ENCODE data around the gene MYO1B. TPM values are rescaled to one million over a fixed set of nuclear protein-coding genes. Genes with fewer than 3 reads are reported as not detected.

The MYO1B gene
- total and polyA plus RNA-seq, 2 experiments from 2014 or later, result 26.4 to 70.6 TPM

GRCh38 chr2:191252699-191253098 lies 7.5 kb downstream of the MYO1B start (continued):
- no peak for TF ChIP-seq REST (IDR thresholded peaks at IDR 0.05; ENCODE audit: unreplicated experiment)
- no peak for TF ChIP-seq CREB1 (CRISPR knock-in tag; IDR thresholded peaks at IDR 0.05; ENCODE audit: low read depth)

GRCh38 chr2:191253476-191253875 lies 8.3 kb downstream of the MYO1B start:
- H3F3A ChIP-seq (replicated peaks; ENCODE audit: low read depth), result no peaks in the 10 kb centered on the region
- Mint-ChIP-seq H3K4me3 (no peak overlapping the region), H3K9me3 (no peaks in the 10 kb centered on the region), H3K27ac (no peak overlapping the region), H3K36me3 (ENCODE audit: low read depth) (no peaks in the 10 kb centered on the region), H3K4me1 (peaks cover 68% of the 10 kb centered on the region), H3K27me3 (ENCODE audit: insufficient read depth, low read depth, poor library complexity) (peaks cover 2% of the 10 kb centered on the region)
- peaks cover 100% of the 10 kb centered on the region for H3K79me2 ChIP-seq (replicated peaks; ENCODE audit: insufficient read depth)
- ATAC-seq, result no peak
- DNase-seq (ENCODE audit: low spot score), result no peak
- H3K36me3 ChIP-seq (ENCODE audit: insufficient read depth), result no peaks in the 10 kb centered on the region
- H4K20me1 ChIP-seq (replicated peaks; ENCODE audit: insufficient read depth), result peaks cover 66% of the 10 kb centered on the region
- H3K27me3 ChIP-seq (ENCODE audit: insufficient read depth), result no peaks in the 10 kb centered on the region
- peaks cover 53% of the 10 kb centered on the region for H3K4me1 ChIP-seq (ENCODE audit: insufficient read depth)
- TF ChIP-seq EZH2phosphoT487 (IDR thresholded peaks at IDR 0.05; ENCODE audit: unreplicated experiment) (no peak), ZNF462 (CRISPR knock-in tag; IDR thresholded peaks at IDR 0.05) (no peak), CREB1 (CRISPR knock-in tag; IDR thresholded peaks at IDR 0.05; ENCODE audit: low read depth) (no peak), STAT1 (IDR thresholded peaks at IDR 0.05; ENCODE audit: unreplicated experiment) (no peak), ZNF331 (CRISPR knock-in tag; IDR thresholded peaks at IDR 0.05; ENCODE audit: low read depth) (no peak), NANOG (IDR thresholded peaks at IDR 0.05; ENCODE audit: borderline replicate concordance) (no peak), CTCF (conservative IDR thresholded peaks at IDR 0.05; ENCODE audit: low read depth in 2 of 2) (no peak), POLR2AphosphoS5 (IDR thresholded peaks at IDR 0.05; ENCODE audit: low read depth) (no peak)
- H3K4me3 ChIP-seq, result no peak overlapping the region
- H3K27ac ChIP-seq (ENCODE audit: low read depth), result no peak overlapping the region; the same call in 1 of the 2 replicates
- H3K4me2 ChIP-seq, result no peak overlapping the region
- no peaks in the 10 kb centered on the region for H3K9me2 ChIP-seq (ENCODE audit: insufficient read depth)
- H2AFZ ChIP-seq, result no peak overlapping the region
